Thoracic aorta (tissue), 2 donors: ENCODE data around the gene MYL7. TPM values are rescaled to one million over a fixed set of nuclear protein-coding genes. Genes with fewer than 3 reads are reported as not detected.
"Not testable (repeated sequence)": the region's sequence is repeated elsewhere in the genome, so short reads cannot be mapped to it uniquely, and the experiment has no call there.

ENCODE experiments used
- ATAC-seq: fragments of 150-250 bp; one replicate; pipeline ENCODE4 v1.8.0; 2017; ENCODE audit warnings: low read depth; ENCODE audit not compliant: insufficient number of reproducible peaks, low FRiP score
- DNase-seq: peaks from one replicate; pipeline ENCODE4 v3.0.0-alpha.2; 2020; ENCODE audit warnings: low spot score
- H3K27ac ChIP-seq, 2 donors: fragments of 200-600 bp; sonication (generic); 1 replicate in 1 of 2; 2 replicates in 1 of 2; pipeline ENCODE4 v1.5.1; 2016; ENCODE audit warnings: mild to moderate bottlenecking in 2 of 2, moderate library complexity in 2 of 2
- H3K27me3 ChIP-seq: fragments of 200-600 bp; sonication (generic); replicated peaks from 2 replicates; pipeline ENCODE4 v1.6.0; 2016; ENCODE audit warnings: mild to moderate bottlenecking; ENCODE audit not compliant: insufficient read depth
- H3K36me3 ChIP-seq: fragments of 200-600 bp; sonication (generic); one replicate; pipeline ENCODE4 v1.5.1; 2016
- H3K4me1 ChIP-seq, 2 donors: fragments of 200-600 bp; sonication (generic); 1 replicate in 1 of 2; 2 replicates in 1 of 2; pipeline versions ENCODE4 v1.5.1 to v1.6.0; 2016; ENCODE audit warnings: low read depth in 2 of 2, mild to moderate bottlenecking in 1 of 2; ENCODE audit not compliant: control insufficient read depth in 1 of 2
- H3K4me3 ChIP-seq: fragments of 200-600 bp; sonication (generic); 2 replicates; pipeline ENCODE4 v1.5.1; 2016; ENCODE audit warnings: mild to moderate bottlenecking
- H3K9me3 ChIP-seq: fragments of 200-600 bp; sonication (generic); 2 replicates; pipeline ENCODE4 v1.5.1; 2016
- total RNA-seq, 2 donors: library from RNA; depleted of rRNA; stranded (reverse); fragments of >200 nt; gene quantifications; one replicate each; pipeline versions ENCODE4 v1.1.0 to v1.2.3, GENCODE V29; 2016
- TF ChIP-seq, protein P1 (sequence below): fragments of 200-600 bp; sonication (generic); IDR thresholded peaks from one replicate; pipeline ENCODE4 v1.5.1; 2019; ENCODE audit warnings: antibody characterized with exemption

MYL7 gene
- total RNA-seq, 2 donors from 2014 or later = not detected

GRCh38 chr7:44127161-44127560 is 14.0 kb downstream of the MYL7 start:
- no peak overlapping the region for H3K27ac ChIP-seq
- TF ChIP-seq, protein P1, sequence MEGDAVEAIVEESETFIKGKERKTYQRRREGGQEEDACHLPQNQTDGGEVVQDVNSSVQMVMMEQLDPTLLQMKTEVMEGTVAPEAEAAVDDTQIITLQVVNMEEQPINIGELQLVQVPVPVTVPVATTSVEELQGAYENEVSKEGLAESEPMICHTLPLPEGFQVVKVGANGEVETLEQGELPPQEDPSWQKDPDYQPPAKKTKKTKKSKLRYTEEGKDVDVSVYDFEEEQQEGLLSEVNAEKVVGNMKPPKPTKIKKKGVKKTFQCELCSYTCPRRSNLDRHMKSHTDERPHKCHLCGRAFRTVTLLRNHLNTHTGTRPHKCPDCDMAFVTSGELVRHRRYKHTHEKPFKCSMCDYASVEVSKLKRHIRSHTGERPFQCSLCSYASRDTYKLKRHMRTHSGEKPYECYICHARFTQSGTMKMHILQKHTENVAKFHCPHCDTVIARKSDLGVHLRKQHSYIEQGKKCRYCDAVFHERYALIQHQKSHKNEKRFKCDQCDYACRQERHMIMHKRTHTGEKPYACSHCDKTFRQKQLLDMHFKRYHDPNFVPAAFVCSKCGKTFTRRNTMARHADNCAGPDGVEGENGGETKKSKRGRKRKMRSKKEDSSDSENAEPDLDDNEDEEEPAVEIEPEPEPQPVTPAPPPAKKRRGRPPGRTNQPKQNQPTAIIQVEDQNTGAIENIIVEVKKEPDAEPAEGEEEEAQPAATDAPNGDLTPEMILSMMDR = no peak
- no peaks in the 10 kb centered on the region for H3K9me3 ChIP-seq
- H3K27me3 ChIP-seq = no peaks in the 10 kb centered on the region
- H3K4me3 ChIP-seq = no peak overlapping the region
- no peaks in the 10 kb centered on the region for H3K36me3 ChIP-seq
- ATAC-seq (no peak), DNase-seq (no peak)
- H3K4me1 ChIP-seq = peaks cover 7 to 12% of the 10 kb centered on the region in 2 donors

DNA sequence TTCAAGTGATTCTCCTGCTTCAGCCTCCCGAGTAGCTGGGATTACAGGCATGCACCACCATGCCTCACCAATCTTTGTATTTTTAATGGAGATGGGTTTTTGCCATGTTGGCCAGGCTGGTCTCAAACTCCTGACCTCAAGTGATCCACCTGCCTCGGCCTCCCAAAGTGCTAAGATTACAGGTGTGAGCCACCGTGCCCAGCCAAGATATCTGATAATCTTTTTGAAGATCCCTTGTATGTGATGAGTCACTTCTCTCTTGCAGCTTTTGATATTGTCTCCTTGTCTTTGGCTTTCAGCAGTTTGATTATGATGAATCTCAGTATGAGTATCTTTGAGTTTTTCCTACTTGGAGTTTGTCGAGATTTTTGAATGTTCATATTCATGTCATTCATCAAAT is 14.6 kb downstream of the MYL7 start:
- DNase-seq, ATAC-seq: not testable (repeated sequence)

GRCh38 chr7:44124822-44125202 is 16.3 kb downstream of the MYL7 start:
- DNase-seq (no peak), ATAC-seq (no peak)
- Histone ChIP-seq H3K27me3 (no peaks in the 10 kb centered on the region), H3K4me3 (no peak overlapping the region), H3K36me3 (no peaks in the 10 kb centered on the region), H3K4me1 (peaks cover 8 to 20% of the 10 kb centered on the region in 2 donors), H3K27ac (no peak overlapping the region), H3K9me3 (no peaks in the 10 kb centered on the region)
- TF ChIP-seq, protein P1 = no peak

More for the DNA sequence above, 14.6 kb downstream of the MYL7 start:
- H3K27ac ChIP-seq, H3K36me3 ChIP-seq, H3K9me3 ChIP-seq, H3K27me3 ChIP-seq, H3K4me3 ChIP-seq: not testable (repeated sequence)
- peaks cover 8 to 17% of the 10 kb centered on the region in 2 donors for H3K4me1 ChIP-seq

- H3K36me3 ChIP-seq = no peaks in the 10 kb centered on the region
- H3K27me3 ChIP-seq = no peaks in the 10 kb centered on the region
- peak; percentile 86 for ATAC-seq
- no peaks in the 10 kb centered on the region for H3K9me3 ChIP-seq
- DNase-seq = peak; percentile 94
- peak within 1 kb of the TSS; percentile 80 for H3K4me3 ChIP-seq
- H3K27ac ChIP-seq = peak within 1 kb of the TSS; percentile 68 to 74
- H3K4me1 ChIP-seq = peaks cover 8 to 20% of the 10 kb centered on the region in 2 donors
- TF ChIP-seq, protein P1 = peak; percentile 13
Observed at GRCh38 chr7:44123190-44124003, 17.7 kb downstream of the MYL7 start, which contains the start of gene POLD2. Gene POLD2, minus strand, starts transcription at chr7:44123548. Its CDS starts 1,495 bp downstream, at chr7:44122053.

GRCh38 chr7:44122529-44122928 is 18.6 kb downstream of the MYL7 start:
- no peaks in the 10 kb centered on the region for H3K9me3 ChIP-seq
- H3K36me3 ChIP-seq = no peaks in the 10 kb centered on the region
- H3K4me3 ChIP-seq = peak overlapping the region; percentile 80
- H3K27me3 ChIP-seq = no peaks in the 10 kb centered on the region
- peaks cover 8 to 20% of the 10 kb centered on the region in 2 donors for H3K4me1 ChIP-seq
- peak overlapping the region; percentile 63 to 68 for H3K27ac ChIP-seq
- DNase-seq = no peak
- no peak for ATAC-seq
- TF ChIP-seq, protein P1 = no peak
